Measurements from ENCODE around the gene OR1Q1. TPM values are rescaled to one million over a fixed set of nuclear protein-coding genes. Genes with fewer than 3 reads are reported as not detected.

Gene OR1Q1
- total and polyA plus RNA-seq, 9 of the 15 experiments (the other 6 are each of a cell fraction or from before 2014, with no cell fraction given): not detected

- TF ChIP-seq CTCF (IDR thresholded peaks at IDR 0.05 in 2 of 3, conservative IDR thresholded peaks at IDR 0.05 in 1 of 3; ENCODE audit: insufficient read depth in 2 of 3, low read depth in 1 of 3, low read length in 3 of 3) (no peak), THRA (IDR thresholded peaks at IDR 0.05) (no peak), MECOM (CRISPR knock-in tag; IDR thresholded peaks at IDR 0.05) (no peak), NONO (IDR thresholded peaks at IDR 0.05; ENCODE audit: low read depth in 2 of 2, low read length in 1 of 2) (no peak), CHD1 (IDR thresholded peaks at IDR 0.05; ENCODE audit: low read length) (no peak), NR3C1 (CRISPR knock-in tag; IDR thresholded peaks at IDR 0.05) (no peak), L3MBTL2 (IDR thresholded peaks at IDR 0.05) (no peak), ZNF12 (CRISPR knock-in tag; IDR thresholded peaks at IDR 0.05) (no peak)
Observed at GRCh38 chr9:122572456-122572855, 42.1 kb upstream of the OR1Q1 start (continued).

GRCh38 chr9:122579874-122580273 is 34.7 kb upstream of the OR1Q1 start:
- intact Hi-C loops (cut with micrococcal nuclease) (no loop called here), in situ Hi-C loops (cut with MboI) (no loop called here)
- Histone ChIP-seq H3K9ac (ENCODE audit: insufficient read depth in 1 of 2, low read depth in 2 of 2, low read length in 2 of 2) (0 out of 4 replicates have a peak overlapping the region, but pooled peaks of 1 of the 2 experiments have one; percentile 22), H2AFZ (ENCODE audit: low read depth, low read length) (peak overlapping the region; percentile 88), H3K4me2 (ENCODE audit: insufficient read depth, low read length) (peak overlapping the region; percentile 47; the same call in 1 of the 2 replicates), H3K27me3 (ENCODE audit: control insufficient read depth in 2 of 2, insufficient read depth in 2 of 2, low read length in 2 of 2) (no peaks in the 10 kb centered on the region), H3K79me2 (ENCODE audit: control insufficient read depth, insufficient read depth, low read length) (no peaks in the 10 kb centered on the region), H3K4me3 (no peak overlapping the region), H3K4me1 (replicated peaks in 1 of 2; ENCODE audit: control insufficient read depth in 2 of 2, insufficient read depth in 2 of 2, low read length in 2 of 2) (peaks cover 0 to 13% of the 10 kb centered on the region in 2 experiments; a peak in 2 of 5 replicates), H3K9me1 (ENCODE audit: control insufficient read depth, insufficient read depth, low read length) (no peaks in the 10 kb centered on the region), H3K9me3 (replicated peaks; ENCODE audit: control insufficient read depth, insufficient read depth, low read depth, low read length) (peaks cover 2% of the 10 kb centered on the region), H3K27ac (ENCODE audit: extremely low read depth, low read depth, low read length) (peak overlapping the region; percentile 68), H4K20me1 (replicated peaks; ENCODE audit: control insufficient read depth, insufficient read depth, low read length) (no peaks in the 10 kb centered on the region), H3K36me3 (ENCODE audit: control insufficient read depth, insufficient read depth, low read length) (no peaks in the 10 kb centered on the region)
- DNase-seq (ENCODE audit: extremely low read depth in 1 of 4, low spot score in 3 of 4) (peak in 3 of 4 experiments; percentile 9 to 51 (median 10)), FAIRE-seq (no peak), ATAC-seq (peak; percentile 78)
- WGBS (ENCODE audit: insufficient coverage, low coverage, missing lambda C conversion rate): 3% methylated on average over 5 of the region's 5 CpGs
- ChIA-PET CTCF (ENCODE audit: low intra/inter-chr PET ratio) (no interaction called here), POLR2A (no interaction called here)
- no TSS peak for BruUV-seq (replicated peaks)
- TF ChIP-seq HMBOX1 (IDR thresholded peaks at IDR 0.05): peak; percentile 56; the same call in 1 of the 2 replicates
- TF ChIP-seq SPI1 (IDR thresholded peaks at IDR 0.05; ENCODE audit: borderline replicate concordance, low read depth, low read length): 0 out of 2 replicates have a peak, but pooled peaks have one; percentile 13
- TF ChIP-seq GABPA (tag; conservative IDR thresholded peaks at IDR 0.05; ENCODE audit: low read depth): 0 out of 2 replicates have a peak, but pooled peaks have one; percentile 17
- peak; percentile 19; the same call in 1 of the 2 replicates for TF ChIP-seq ELF1 (tag; IDR thresholded peaks at IDR 0.05)
- TF ChIP-seq TAL1 (IDR thresholded peaks at IDR 0.05): 0 out of 2 replicates have a peak, but pooled peaks have one; percentile 27
- no peak for TF ChIP-seq E2F1 (CRISPR knock-in tag; IDR thresholded peaks at IDR 0.05)
- TF ChIP-seq BRF2 (IDR thresholded peaks at IDR 0.05; ENCODE audit: borderline replicate concordance, insufficient read depth, insufficient read length): no peak
